Activated CD4-positive, alpha-beta T cell treated with anti-CD3 and anti-CD28 coated beads for 36 hours (primary cell): ENCODE measurements around the gene SH2D6. TPM values are rescaled to one million over a fixed set of nuclear protein-coding genes. Genes with fewer than 3 reads are reported as not detected.

ENCODE experiments used
- ATAC-seq: fragments of 200-7000 bp; cut with Tn5 transposase; one replicate; pipeline ENCODE4 v1.10.0; 2021; ENCODE audit warnings: mild to moderate bottlenecking, moderate library complexity
- CTCF ChIA-PET: fragments of 350-600 bp; sonication (Branson Sonifier 250); formaldehyde crosslinking; loops from one replicate; lab custom pipeline; 2021; ENCODE audit warnings: antibody characterized with exemption; lab: Charles Lee
- POLR2A ChIA-PET: fragments of 350-600 bp; sonication (Branson Sonifier 250); formaldehyde crosslinking; loops from one replicate; lab custom pipeline; 2021; ENCODE audit warnings: antibody characterized with exemption, inconsistent platforms; lab: Charles Lee
- DNase-seq: peaks from one replicate; pipeline ENCODE4 v3.0.0-alpha.2; 2020
- H3K27ac Mint-ChIP-seq: one replicate; pipeline ENCODE4 v1.8.0; 2021; ENCODE audit warnings: mixed read lengths
- H3K27me3 Mint-ChIP-seq: one replicate; pipeline ENCODE4 v1.8.0; 2021; ENCODE audit warnings: mixed read lengths
- H3K36me3 Mint-ChIP-seq: one replicate; pipeline ENCODE4 v1.8.0; 2021; ENCODE audit warnings: low read depth, mixed read lengths
- H3K4me1 Mint-ChIP-seq: one replicate; pipeline ENCODE4 v1.8.0; 2021; ENCODE audit warnings: mixed read lengths
- H3K4me3 Mint-ChIP-seq: one replicate; pipeline ENCODE4 v1.8.0; 2021; ENCODE audit warnings: mild to moderate bottlenecking, moderate library complexity, mixed read lengths
- H3K9me3 Mint-ChIP-seq: one replicate; pipeline ENCODE4 v1.8.0; 2021; ENCODE audit warnings: low read depth, mixed read lengths
- intact Hi-C, 2 experiments: fragments of 100-400 bp; cut with DNase I in 1 of 2; cut with micrococcal nuclease in 1 of 2; formaldehyde crosslinking; loops; one replicate each; pipeline versions ENCODE4 v1.14.2 to v1.15.1; 2022 to 2024; cut with DNase I, micrococcal nuclease
- total RNA-seq, 2 experiments: library from RNA; stranded (reverse); gene quantifications; one replicate each; pipeline ENCODE4 v1.2.3, GENCODE V29; 2021

The SH2D6 gene
- total RNA-seq, 2 experiments from 2014 or later: 1.7 to 2.2 TPM

DNA sequence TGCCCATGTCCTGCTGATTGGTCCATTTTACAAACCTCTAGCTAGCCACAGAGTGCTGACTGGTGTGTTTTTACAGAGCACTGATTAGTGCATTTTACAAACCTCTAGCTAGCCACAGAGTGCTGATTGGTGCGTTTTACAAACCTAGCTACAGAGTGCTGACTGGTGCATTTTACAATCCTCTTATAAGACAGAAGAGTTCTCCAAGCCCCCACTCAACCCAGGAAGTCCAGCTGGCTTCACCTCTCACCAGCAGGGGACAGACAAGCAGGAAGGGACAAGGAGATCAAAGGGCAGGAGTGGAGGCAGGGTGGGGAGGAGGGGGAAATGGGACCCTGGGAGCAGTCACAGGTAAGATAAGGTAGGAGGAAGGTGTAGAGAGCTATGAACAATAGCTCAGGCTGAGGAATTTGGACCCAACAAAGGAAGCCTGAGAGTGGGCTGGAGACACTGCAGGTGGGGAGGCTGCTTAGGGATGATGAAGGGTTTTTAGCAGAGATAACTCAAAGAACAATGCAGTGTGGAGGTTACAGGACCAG, 37.1 kb downstream of the SH2D6 start:
- H3K9me3 Mint-ChIP-seq: no peaks in the 10 kb centered on the region
- ChIA-PET CTCF (no interaction called here), POLR2A (no interaction called here)
- H3K27me3 Mint-ChIP-seq: no peaks in the 10 kb centered on the region
- intact Hi-C loops: no loop called here
- H3K4me3 Mint-ChIP-seq: no peak overlapping the region
- H3K36me3 Mint-ChIP-seq: no peaks in the 10 kb centered on the region
- ATAC-seq (no peak), DNase-seq (no peak)
- no peaks in the 10 kb centered on the region for H3K4me1 Mint-ChIP-seq
- H3K27ac Mint-ChIP-seq: no peak overlapping the region

DNA sequence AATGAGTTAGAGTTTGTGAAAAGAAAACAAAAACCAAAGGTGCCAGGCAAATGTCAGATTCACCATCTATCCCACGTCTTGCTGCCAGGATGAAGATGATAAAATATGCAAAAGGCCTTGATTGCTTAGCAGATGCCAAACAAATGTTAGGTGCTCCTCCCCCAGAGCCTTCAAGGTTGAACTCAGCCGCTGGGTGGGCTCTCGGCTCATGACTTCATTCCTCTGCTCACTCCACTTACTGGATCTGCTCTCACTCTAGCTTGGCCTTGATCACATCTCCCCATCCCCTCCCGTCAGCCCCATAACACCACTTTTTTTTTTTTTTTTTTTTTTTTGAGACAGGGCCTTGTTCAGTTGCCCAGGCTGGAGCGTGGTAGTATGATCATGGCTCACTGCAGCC, 38.5 kb downstream of the SH2D6 start:
- CTCF ChIA-PET: no interaction called here

DNA sequence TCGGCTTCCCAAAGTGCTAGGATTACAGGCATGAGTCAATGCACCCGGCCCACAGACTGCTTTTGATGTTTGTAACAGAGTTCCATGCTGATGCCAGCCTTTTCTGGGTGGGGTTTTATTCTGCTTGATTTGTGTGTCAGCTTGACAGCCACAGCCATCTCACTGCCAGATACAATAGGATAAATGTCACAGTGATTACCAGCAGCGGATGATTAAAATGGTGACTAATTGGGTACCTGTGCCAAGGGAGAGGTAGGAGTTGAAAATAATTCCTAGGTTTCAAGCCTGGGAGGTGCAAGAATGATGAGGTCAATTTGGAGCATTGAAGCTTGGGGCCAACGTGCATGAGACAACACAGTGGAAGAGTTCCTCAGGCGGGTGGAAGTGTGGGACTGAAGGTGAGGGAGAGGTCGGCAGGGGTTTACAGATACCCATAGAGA, 39.4 kb downstream of the SH2D6 start:
- ChIA-PET POLR2A (no interaction called here), CTCF (no interaction called here)
- H3K36me3 Mint-ChIP-seq: no peaks in the 10 kb centered on the region
- no peaks in the 10 kb centered on the region for H3K9me3 Mint-ChIP-seq
- intact Hi-C loops: no loop called here
- H3K4me3 Mint-ChIP-seq: no peak overlapping the region
- no peak overlapping the region for H3K27ac Mint-ChIP-seq
- ATAC-seq (no peak), DNase-seq (no peak)
- no peaks in the 10 kb centered on the region for H3K27me3 Mint-ChIP-seq
- H3K4me1 Mint-ChIP-seq: no peaks in the 10 kb centered on the region

More for the DNA sequence above, 38.5 kb downstream of the SH2D6 start:
- intact Hi-C loops: no loop called here
- Mint-ChIP-seq H3K36me3 (no peaks in the 10 kb centered on the region), H3K27ac (no peak overlapping the region), H3K4me3 (no peak overlapping the region), H3K4me1 (no peaks in the 10 kb centered on the region), H3K9me3 (no peaks in the 10 kb centered on the region), H3K27me3 (no peaks in the 10 kb centered on the region)
- ATAC-seq (no peak), DNase-seq (no peak)
- POLR2A ChIA-PET: no interaction called here

DNA sequence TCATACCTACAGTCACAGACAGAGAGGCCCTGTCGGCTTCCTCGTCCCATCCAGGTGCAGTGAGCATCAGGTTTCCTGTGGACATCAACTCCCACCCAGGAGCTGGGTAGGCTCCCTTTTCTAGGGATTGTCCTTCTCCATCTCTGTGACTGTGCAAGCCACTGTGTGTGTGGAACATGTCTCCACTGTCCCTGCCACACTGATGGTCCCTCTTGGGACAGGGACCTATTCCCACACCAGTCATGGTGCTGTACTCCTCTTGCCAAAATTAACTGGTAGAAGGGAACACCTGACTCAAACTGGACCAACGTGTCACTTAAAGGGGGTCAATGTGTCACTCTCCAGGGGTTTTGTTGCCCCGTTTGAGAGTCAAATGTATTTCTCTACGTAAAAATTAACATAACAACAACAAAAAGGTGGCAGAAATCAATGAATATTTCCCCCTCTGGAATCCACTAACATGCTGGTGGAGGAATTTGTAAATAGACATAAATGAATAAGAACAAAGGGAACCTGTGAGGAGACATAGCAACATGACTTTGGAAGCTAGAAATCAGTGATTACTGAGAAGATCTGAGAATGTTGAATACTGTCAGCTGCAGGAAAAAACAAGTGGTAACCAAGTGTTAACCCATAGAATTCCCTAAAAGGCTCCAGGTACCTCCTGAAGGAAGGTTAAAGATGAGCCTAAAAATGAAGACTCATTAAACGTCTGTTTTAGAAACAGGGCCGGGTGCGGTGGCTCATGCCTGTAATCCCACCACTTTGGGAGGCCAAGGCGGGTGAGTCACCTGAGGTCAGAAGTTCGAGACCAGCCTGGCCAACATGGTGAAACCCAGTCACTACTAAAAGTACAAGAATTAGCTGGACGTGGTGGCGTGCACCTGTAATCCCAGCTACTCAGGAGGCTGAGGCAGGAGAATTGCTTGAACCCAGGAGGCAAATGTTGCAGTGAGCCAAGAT, 40.4 kb downstream of the SH2D6 start:
- CTCF ChIA-PET: no interaction called here
- no peaks in the 10 kb centered on the region for H3K36me3 Mint-ChIP-seq
- no peaks in the 10 kb centered on the region for H3K4me1 Mint-ChIP-seq
- H3K9me3 Mint-ChIP-seq: no peaks in the 10 kb centered on the region
- H3K27ac Mint-ChIP-seq: no peak overlapping the region
- intact Hi-C loops: no loop called here
- POLR2A ChIA-PET: no interaction called here
- DNase-seq (no peak), ATAC-seq (no peak)
- no peak overlapping the region for H3K4me3 Mint-ChIP-seq
- H3K27me3 Mint-ChIP-seq: no peaks in the 10 kb centered on the region

DNA sequence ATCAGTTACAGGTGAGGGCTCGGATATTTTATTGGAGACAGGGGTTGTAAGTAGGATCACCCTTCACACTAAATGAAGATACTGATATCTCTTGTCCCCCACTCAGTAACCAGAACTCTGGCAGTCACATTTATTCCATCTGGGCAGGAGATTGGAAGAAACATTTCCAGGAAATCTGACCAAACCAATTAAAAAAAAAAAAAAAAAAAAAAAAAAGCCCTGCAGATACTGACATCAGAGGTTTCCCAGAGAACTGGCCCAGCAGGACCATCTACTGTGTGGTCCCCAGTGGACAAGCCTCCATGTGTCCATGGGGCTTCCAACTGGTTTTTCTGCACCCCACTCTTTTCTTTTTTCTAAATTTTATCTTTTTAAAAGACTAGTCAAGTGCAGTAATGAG, 41.3 kb downstream of the SH2D6 start:
- DNase-seq (no peak), ATAC-seq (no peak)
- no peak overlapping the region for H3K4me3 Mint-ChIP-seq
- POLR2A ChIA-PET: no interaction called here
- CTCF ChIA-PET: no interaction called here
- H3K4me1 Mint-ChIP-seq: no peaks in the 10 kb centered on the region
- H3K36me3 Mint-ChIP-seq: no peaks in the 10 kb centered on the region
- H3K27ac Mint-ChIP-seq: no peak overlapping the region
- no peaks in the 10 kb centered on the region for H3K27me3 Mint-ChIP-seq
- intact Hi-C loops: no loop called here
- no peaks in the 10 kb centered on the region for H3K9me3 Mint-ChIP-seq

- ChIA-PET POLR2A (no interaction called here), CTCF (no interaction called here)
- Mint-ChIP-seq H3K9me3 (no peaks in the 10 kb centered on the region), H3K4me3 (no peak overlapping the region), H3K27me3 (no peaks in the 10 kb centered on the region), H3K4me1 (no peaks in the 10 kb centered on the region), H3K36me3 (no peaks in the 10 kb centered on the region), H3K27ac (no peak overlapping the region)
- no peak for DNase-seq
- ATAC-seq: no peak
- intact Hi-C loops: no loop called here
These were observed 43.8 kb downstream of the SH2D6 start for GRCh38 chr2:85462322-85462721.

- H3K36me3 Mint-ChIP-seq: no peaks in the 10 kb centered on the region
- no peaks in the 10 kb centered on the region for H3K9me3 Mint-ChIP-seq
- no peak overlapping the region for H3K4me3 Mint-ChIP-seq
- H3K27ac Mint-ChIP-seq: no peak overlapping the region
- POLR2A ChIA-PET: no interaction called here
- DNase-seq (no peak), ATAC-seq (no peak)
- CTCF ChIA-PET: interaction anchor here (1.0 kb wide), 1 partner anchor 47 kb away, joined by 3 read pairs; no protein-coding TSS in a partner anchor
- H3K4me1 Mint-ChIP-seq: no peaks in the 10 kb centered on the region
- intact Hi-C loops: no loop called here
- H3K27me3 Mint-ChIP-seq: no peaks in the 10 kb centered on the region
These were observed 49.7 kb downstream of the SH2D6 start for GRCh38 chr2:85468096-85468703.

DNA sequence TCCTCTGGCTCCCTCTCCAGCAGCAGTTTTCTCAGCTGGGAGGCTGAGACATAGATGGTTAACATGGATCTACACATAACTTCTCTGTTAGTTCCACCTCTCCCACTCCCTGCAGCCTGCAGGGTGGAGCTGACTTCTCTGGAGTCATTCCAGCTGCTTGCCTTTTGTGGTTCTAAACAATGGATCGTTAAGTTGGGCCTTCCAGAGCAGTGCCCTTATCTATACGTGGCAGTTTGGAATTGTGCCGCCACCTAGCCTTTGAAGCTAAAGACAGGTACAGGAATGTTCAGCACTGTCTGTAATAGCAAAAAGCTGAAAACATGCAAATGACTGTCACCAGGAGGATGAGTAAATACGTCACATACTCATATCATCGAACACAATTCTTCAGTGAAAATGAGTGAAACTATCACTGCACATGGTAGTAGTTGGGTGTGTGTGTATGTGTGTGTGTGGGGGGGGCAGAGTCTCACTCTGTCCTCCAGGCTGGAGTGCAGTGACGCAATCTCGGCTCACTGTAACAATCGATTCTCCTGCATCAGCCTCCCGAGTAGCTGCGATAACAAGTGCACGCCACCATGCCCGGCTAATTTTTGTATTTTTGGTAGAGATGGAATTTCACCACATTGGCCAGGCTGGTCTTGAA, 50.3 kb downstream of the SH2D6 start:
- Mint-ChIP-seq H3K36me3 (no peaks in the 10 kb centered on the region), H3K4me3 (no peak overlapping the region), H3K27ac (no peak overlapping the region), H3K4me1 (no peaks in the 10 kb centered on the region), H3K9me3 (no peaks in the 10 kb centered on the region), H3K27me3 (no peaks in the 10 kb centered on the region)
- DNase-seq (no peak), ATAC-seq (no peak)
- intact Hi-C loops: no loop called here
- ChIA-PET CTCF (interaction anchor here (1.0 kb wide), 2 partner anchors 48 to 50 kb away, joined by 3 read pairs; no protein-coding TSS in a partner anchor), POLR2A (no interaction called here)

DNA sequence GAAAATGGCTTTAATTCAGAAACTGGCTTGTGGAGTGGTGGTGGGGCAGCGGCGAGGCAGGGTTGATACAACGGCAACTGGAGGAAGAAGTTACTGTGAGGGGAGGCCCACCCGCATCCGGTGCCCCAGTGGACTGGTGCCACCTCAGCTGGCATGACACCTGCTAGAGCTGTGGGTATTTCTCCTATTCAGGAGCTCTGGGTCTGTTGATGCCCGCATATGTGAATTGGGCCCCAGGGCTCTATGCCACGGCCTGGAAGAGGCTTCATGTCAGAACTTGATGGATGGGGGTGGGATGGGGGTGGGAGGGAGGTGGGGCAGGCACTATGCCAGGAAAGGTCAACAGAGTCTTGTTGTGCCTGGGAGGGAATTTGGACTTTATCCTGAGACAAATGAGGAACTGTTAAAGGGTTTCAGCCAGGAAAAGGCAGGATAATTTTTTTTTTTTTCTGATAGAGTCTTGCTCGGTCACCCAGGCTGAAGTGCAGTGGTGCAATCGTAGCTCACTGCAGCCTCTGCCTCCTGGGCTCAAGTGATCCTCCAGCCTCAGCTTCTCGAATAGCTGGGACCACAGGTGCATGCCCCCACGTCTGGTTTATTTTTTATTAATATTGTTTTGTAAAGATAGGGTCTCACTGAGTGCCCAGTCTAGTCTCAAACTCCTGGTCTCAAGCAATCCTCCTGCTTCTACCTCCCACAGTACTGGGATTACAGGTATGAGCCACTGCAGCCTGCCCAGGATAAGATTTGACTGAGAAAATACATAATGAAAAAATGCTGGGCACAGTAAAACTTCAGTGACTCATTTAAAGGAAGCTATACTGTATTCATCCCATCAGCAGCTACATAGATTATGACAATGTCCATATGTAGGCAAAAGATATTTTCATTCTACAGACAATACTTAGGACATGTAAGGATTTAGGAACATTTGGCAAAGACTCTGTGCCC, 52.6 kb downstream of the SH2D6 start:
- Mint-ChIP-seq H3K4me3 (no peak overlapping the region), H3K27me3 (no peaks in the 10 kb centered on the region), H3K36me3 (no peaks in the 10 kb centered on the region), H3K27ac (no peak overlapping the region), H3K4me1 (no peaks in the 10 kb centered on the region), H3K9me3 (no peaks in the 10 kb centered on the region)
- POLR2A ChIA-PET: no interaction called here
- peak; percentile 12 for ATAC-seq
- intact Hi-C loops: no loop called here
- DNase-seq: no peak
- CTCF ChIA-PET: interaction anchor here (0.6 kb wide), 1 partner anchor 738 kb away, joined by 3 read pairs; no protein-coding TSS in a partner anchor

DNA sequence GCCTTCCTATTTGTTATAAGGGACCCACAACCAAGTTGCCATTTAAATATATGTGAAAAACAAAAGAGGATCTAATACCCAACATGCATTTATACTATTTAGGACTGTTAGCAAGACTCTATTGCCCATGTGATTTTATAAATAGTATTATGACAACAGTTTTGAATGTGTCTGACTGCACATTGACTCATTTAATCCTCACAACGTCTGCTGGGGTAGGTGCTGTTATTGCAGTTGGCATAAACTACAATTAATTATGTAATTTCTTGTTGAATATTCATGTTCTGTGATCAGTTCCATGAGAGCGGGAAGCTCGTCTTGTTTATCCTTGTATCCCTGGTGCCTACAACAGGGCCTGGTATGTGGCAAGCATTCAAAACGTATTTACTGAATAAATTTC, 53.7 kb downstream of the SH2D6 start:
- H3K9me3 Mint-ChIP-seq: no peaks in the 10 kb centered on the region
- DNase-seq (no peak), ATAC-seq (no peak)
- intact Hi-C loops: no loop called here
- no peaks in the 10 kb centered on the region for H3K4me1 Mint-ChIP-seq
- H3K27ac Mint-ChIP-seq: no peak overlapping the region
- no peak overlapping the region for H3K4me3 Mint-ChIP-seq
- ChIA-PET POLR2A (no interaction called here), CTCF (interaction anchor here (1.2 kb wide), 1 partner anchor 52 kb away, joined by 4 read pairs; no protein-coding TSS in a partner anchor)
- no peaks in the 10 kb centered on the region for H3K36me3 Mint-ChIP-seq
- H3K27me3 Mint-ChIP-seq: no peaks in the 10 kb centered on the region
